NT2/D1 (cell line): Measurements from ENCODE around the gene PFAS.

ENCODE experiments used
- SUZ12 ChIP-seq: IDR thresholded peaks from 2 replicates; pipeline ENCODE4 v1.6.1; 2011; ENCODE audit not compliant: insufficient read length, insufficient read depth; ENCODE audit errors: extremely low read depth
- YY1 ChIP-seq: IDR thresholded peaks from 2 replicates; pipeline ENCODE4 v1.6.1; 2011; ENCODE audit not compliant: insufficient read length, insufficient read depth

DNA sequence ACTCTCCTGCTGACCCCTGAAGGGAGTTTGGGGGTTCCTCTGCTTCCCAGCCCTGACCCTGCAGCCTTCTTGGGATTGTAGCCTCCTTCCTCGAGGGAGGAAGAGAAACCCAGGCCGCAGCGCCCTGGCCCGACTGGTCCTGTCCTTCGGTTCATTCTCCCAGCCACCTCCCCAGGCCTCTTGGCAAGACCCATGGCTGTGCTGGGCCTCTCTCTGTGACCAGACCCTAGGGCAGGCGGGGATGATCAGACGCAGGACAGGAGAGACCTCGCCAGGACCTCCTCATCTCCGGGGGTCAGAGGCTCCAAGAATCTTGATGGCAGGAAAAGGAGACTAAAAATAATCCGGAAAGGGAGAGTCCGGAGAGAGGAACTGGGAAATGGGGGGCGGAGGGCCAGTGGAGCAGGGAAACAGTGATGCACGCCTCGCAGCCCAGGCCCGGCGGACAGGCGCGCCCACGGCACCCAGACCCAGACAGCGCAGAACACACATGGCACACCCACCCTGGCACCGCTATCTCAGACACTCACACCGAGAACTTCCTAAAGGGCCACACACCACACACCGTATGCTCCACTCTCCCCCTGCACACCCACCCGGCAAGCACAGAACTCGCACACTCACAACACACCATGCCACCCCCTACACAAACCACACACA is 62.2 kb downstream of the PFAS start:
- TF ChIP-seq YY1 (no peak), SUZ12 (no peak)
